Mononuclear cell (primary cell): Measurements from ENCODE around the gene TRMT112. TPM values are rescaled to one million over a fixed set of nuclear protein-coding genes. Genes with fewer than 3 reads are reported as not detected.

ENCODE experiments used
- H3K27me3 ChIP-seq: 2 replicates; pipeline ENCODE4 v1.6.0; 2011; ENCODE audit warnings: low read length, control low read depth; ENCODE audit not compliant: insufficient read depth
- H3K4me1 ChIP-seq: 2 replicates; pipeline ENCODE4 v1.5.1; 2011; ENCODE audit warnings: mild to moderate bottlenecking, low read length, control low read depth; ENCODE audit not compliant: insufficient read depth
- H3K4me3 ChIP-seq: 2 replicates; pipeline ENCODE4 v1.5.1; 2011; ENCODE audit warnings: mild to moderate bottlenecking, low read length, moderate library complexity
- H3K9me3 ChIP-seq: 2 replicates; pipeline ENCODE4 v1.5.1; 2011; ENCODE audit warnings: low read depth, mild to moderate bottlenecking, control low read depth, low read length
- total RNA-seq: library from RNA; depleted of rRNA; stranded (reverse); fragments of >200 nt; gene quantifications from one replicate; pipeline ENCODE4 v1.2.3, GENCODE V29; 2012

Gene TRMT112
- total RNA-seq, 1 donor = 62.1 TPM

GRCh38 chr11:64355078-64355940 lies 38.0 kb upstream of the TRMT112 start:
- Histone ChIP-seq H3K27me3 (no peaks in the 10 kb centered on the region), H3K4me1 (peaks cover 29% of the 10 kb centered on the region), H3K9me3 (no peaks in the 10 kb centered on the region), H3K4me3 (no peak overlapping the region)

GRCh38 chr11:64353715-64354506 lies 36.6 kb upstream of the TRMT112 start:
- peaks cover 17% of the 10 kb centered on the region for H3K4me1 ChIP-seq
- H3K27me3 ChIP-seq = no peaks in the 10 kb centered on the region
- H3K4me3 ChIP-seq = no peak overlapping the region
- no peaks in the 10 kb centered on the region for H3K9me3 ChIP-seq

GRCh38 chr11:64352995-64353714 lies 35.8 kb upstream of the TRMT112 start:
- Histone ChIP-seq H3K9me3 (no peaks in the 10 kb centered on the region), H3K4me1 (peaks cover 10% of the 10 kb centered on the region), H3K4me3 (no peak overlapping the region), H3K27me3 (no peaks in the 10 kb centered on the region)

- H3K4me3 ChIP-seq = no peak overlapping the region
- H3K4me1 ChIP-seq = peaks cover 2% of the 10 kb centered on the region
- H3K9me3 ChIP-seq = no peaks in the 10 kb centered on the region
- H3K27me3 ChIP-seq = no peaks in the 10 kb centered on the region
These were observed 35.0 kb upstream of the TRMT112 start for GRCh38 chr11:64352099-64352994.

- H3K9me3 ChIP-seq = no peaks in the 10 kb centered on the region
- H3K27me3 ChIP-seq = no peaks in the 10 kb centered on the region
- H3K4me3 ChIP-seq = no peak overlapping the region
- H3K4me1 ChIP-seq = peaks cover 7% of the 10 kb centered on the region
These were observed 33.8 kb upstream of the TRMT112 start for GRCh38 chr11:64351136-64351631.

- Histone ChIP-seq H3K9me3 (no peaks in the 10 kb centered on the region), H3K27me3 (no peaks in the 10 kb centered on the region), H3K4me3 (no peak overlapping the region), H3K4me1 (peaks cover 7% of the 10 kb centered on the region)
These were observed 32.0 kb upstream of the TRMT112 start for GRCh38 chr11:64349404-64349803.

- no peak overlapping the region for H3K4me3 ChIP-seq
- H3K27me3 ChIP-seq = no peaks in the 10 kb centered on the region
- H3K4me1 ChIP-seq = peaks cover 7% of the 10 kb centered on the region
These were observed 31.6 kb upstream of the TRMT112 start for GRCh38 chr11:64349025-64349387.

GRCh38 chr11:64348383-64349024 lies 31.1 kb upstream of the TRMT112 start:
- Histone ChIP-seq H3K4me1 (peaks cover 7% of the 10 kb centered on the region), H3K9me3 (no peaks in the 10 kb centered on the region), H3K4me3 (no peak overlapping the region), H3K27me3 (no peaks in the 10 kb centered on the region)

More at GRCh38 chr11:64349025-64349387, 31.6 kb upstream of the TRMT112 start:
- H3K9me3 ChIP-seq = no peaks in the 10 kb centered on the region

GRCh38 chr11:64347193-64347867 lies 30.0 kb upstream of the TRMT112 start:
- H3K27me3 ChIP-seq = no peaks in the 10 kb centered on the region
- H3K9me3 ChIP-seq = no peaks in the 10 kb centered on the region
- no peak overlapping the region for H3K4me3 ChIP-seq
- H3K4me1 ChIP-seq = peaks cover 13% of the 10 kb centered on the region

- no peaks in the 10 kb centered on the region for H3K9me3 ChIP-seq
- H3K4me3 ChIP-seq = no peak overlapping the region
- H3K4me1 ChIP-seq = peaks cover 36% of the 10 kb centered on the region
- H3K27me3 ChIP-seq = no peaks in the 10 kb centered on the region
These were observed 27.4 kb upstream of the TRMT112 start for GRCh38 chr11:64344787-64345186.

GRCh38 chr11:64343767-64344559 lies 26.6 kb upstream of the TRMT112 start:
- no peaks in the 10 kb centered on the region for H3K27me3 ChIP-seq
- H3K4me1 ChIP-seq = peaks cover 44% of the 10 kb centered on the region

GRCh38 chr11:64342869-64343745 lies 25.7 kb upstream of the TRMT112 start:
- Histone ChIP-seq H3K9me3 (no peaks in the 10 kb centered on the region), H3K27me3 (no peaks in the 10 kb centered on the region), H3K4me1 (peaks cover 51% of the 10 kb centered on the region), H3K4me3 (no peak overlapping the region)

More at GRCh38 chr11:64343767-64344559, 26.6 kb upstream of the TRMT112 start:
- Histone ChIP-seq H3K9me3 (no peaks in the 10 kb centered on the region), H3K4me3 (no peak overlapping the region)
